Forelimb muscle (tissue), 1 donor: ENCODE measurements around the gene LGALS8. TPM values are rescaled to one million over a fixed set of nuclear protein-coding genes. Genes with fewer than 3 reads are reported as not detected.

ENCODE experiments used
- DNase-seq: peaks from one replicate; pipeline ENCODE4 v3.0.0-alpha.2; 2013; ENCODE audit warnings: low read depth
- polyA plus RNA-seq: library from polyadenylated mRNA; unstranded; fragments of 120-200 nt; gene quantifications from one replicate; pipeline ENCODE4 v1.2.1, GENCODE V29; 2013; ENCODE audit not compliant: insufficient read length

Gene LGALS8
- polyA plus RNA-seq, 1 donor, result 26.8 TPM

DNA sequence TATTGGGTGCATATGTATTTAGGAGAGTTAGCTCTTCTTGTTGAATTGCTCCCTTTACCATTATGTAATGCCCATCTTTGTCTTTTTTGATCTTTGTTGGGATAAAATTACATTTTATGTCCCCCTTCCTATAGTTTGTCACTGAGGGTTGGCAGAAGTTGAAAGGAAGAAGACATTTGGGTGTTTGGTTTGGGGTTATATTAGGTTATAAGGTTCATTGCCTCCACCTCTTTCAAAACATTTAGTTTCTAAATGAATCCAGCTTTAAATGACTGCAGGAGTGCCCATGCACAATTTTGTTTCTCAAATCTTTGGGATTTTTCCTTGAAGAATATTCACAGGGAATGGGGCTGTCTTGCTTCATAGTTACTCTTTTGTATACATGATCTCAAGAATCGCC lies 14.6 kb upstream of the LGALS8 start:
- DNase-seq, result no peak

DNA sequence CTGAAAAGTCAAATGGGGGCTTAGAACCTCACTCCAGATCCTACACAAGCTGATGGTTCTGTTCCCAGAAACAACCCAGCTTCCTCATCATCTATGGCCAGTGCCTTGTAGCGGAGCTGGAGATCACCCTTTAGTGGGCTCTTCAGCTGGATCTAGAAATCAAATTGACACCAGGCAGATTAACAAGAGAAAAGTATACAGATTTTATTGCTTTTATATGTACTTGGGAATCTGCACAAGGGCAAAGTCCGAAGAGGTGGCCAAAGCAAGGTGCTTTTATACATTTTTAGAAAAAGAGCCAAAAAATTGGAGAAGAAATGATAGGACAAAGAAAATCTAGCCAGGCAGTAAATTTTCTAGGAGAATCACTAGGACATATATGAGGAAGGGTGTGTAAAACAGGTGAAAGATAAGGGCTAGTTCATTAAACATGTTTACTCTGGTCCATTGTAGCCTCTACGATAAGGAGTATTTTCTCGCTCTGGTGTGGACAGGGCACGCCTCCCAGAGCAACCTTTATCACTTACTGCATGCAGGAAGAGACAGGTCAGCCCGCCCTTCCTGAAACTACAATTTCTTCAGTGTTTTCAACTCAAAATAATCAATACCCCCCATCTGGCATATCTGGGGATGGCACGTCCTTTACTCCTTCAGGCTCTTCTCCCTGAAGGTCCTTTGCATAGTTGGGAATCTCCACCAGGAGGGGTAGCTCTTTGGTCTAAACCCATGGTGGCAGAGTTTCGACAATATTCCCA lies 14.0 kb upstream of the LGALS8 start:
- no peak for DNase-seq

DNA sequence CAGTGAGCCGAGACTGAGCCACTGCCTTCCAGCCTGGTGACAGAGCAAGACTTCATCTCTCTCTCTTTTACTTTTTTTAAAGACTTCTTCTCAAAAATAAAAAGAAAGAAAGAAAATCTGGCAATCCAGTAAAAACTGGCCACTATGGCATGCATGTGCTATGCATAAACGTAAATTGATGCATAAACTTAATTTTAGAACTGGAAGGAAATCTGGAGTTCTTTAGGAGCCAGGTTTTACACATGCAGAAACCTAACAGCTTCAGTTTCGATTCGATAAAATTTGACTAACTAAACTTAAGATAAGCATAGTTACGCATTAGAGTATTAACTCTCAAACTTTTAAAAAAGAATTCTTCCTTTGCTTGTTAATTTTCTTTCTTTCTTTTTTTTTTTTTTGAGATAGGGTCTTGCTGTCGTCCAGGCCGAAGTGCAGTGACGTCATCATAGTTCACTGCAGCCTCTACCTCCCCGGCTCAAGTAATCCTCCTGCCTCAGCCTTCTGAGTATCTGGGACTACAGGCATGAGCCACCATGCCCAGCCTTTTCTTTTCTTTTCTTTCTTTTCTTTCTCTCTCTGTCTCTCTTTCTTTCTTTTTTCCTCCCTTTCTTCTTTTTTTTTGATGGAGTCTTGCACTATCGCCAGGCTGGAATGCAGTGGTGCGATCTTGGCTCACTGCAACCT lies 11.9 kb upstream of the LGALS8 start:
- DNase-seq, result no peak

DNA sequence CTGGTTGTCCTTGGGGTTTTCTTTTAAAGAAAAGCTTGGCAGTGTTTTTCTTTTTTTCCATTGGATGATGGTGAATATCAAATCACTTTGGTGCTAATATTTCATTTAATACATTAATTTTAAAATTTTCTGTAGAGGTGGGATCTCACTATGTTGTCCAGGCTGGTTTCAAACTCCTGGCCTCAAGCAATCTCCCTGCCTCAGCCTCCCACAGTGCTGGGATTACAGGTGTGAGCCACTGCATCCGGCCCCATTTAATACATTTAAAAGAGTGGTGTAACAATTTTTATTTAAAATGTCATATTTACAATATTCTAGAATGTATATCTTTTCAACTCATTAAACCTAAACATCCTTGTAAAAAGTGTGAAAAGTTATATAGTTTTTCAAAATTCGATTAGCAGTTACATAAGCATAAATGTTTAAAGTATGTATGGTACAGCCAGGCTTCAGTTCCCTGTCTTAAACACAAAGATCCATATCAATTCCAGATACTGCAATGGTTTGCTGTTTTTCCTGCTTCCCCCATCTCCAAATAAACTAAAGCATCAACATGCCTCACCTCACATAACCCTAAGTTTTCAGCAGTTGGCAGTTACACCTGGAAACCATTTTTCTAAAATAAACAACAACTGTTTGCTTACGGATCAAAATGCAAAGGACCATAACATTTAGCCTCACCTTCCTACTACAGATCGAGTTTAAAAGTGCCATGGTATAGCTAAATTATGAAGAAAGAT lies 8.9 kb upstream of the LGALS8 start:
- no peak for DNase-seq

DNA sequence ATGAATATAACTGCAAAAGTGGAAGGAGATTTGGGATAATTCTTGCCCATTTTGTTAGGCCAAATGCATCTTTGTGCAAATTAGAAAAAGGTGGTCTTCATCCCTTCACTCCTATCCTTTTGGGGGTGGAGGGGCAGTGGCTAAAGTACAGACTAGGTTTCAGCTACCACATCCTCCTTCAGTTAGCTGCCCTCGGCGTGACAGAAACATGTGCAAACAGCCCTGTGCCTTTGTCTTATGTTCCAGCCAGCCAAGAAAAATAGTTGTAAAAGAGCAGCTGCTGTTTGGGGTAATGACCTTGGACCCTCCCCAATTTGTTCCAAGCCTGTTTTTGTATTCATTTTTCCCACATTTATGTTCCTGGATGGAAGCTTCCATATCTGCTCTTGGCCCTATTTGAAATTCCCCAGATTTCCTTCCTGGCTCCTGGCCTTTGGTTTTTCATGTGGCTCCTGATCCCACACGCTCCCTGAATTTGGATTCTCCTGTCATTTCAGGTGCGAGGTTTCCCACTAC lies 8.3 kb upstream of the LGALS8 start:
- DNase-seq, result no peak

DNA sequence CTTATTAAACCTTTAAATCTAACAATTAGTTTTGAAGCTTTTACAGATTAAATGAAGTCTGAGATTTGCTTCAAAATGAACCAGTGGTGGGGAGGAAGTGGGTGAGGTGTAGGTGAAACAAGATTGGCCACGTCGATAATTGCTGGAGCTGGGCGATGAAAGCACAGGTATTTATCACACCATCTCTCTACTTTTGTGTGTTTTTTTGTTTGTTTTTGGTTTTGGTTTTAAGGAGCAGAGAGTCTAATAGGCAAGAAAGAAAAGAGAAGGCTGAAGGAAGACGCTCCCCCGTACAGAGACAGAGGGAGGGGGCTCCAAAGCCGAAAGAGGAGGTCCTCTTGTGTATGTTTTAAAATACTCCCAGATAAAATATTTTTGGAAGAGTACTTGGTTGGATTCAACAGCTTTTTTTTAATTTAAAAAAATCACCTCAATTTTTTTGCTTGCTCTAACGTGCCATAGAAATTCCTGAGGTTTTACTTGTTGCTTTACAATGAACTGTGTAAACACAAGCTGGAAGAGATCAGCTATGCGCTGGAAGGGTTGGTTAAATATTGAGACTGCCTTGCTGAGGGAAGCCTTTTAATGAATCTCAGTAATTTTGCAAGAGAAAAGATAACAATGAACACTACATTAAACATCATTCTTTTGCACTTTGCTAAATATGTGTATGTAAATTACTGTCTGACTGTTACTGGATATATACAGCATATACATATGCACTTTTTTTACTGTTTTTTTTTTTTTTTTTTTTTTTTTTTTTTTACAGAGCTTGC lies 6.7 kb upstream of the LGALS8 start:
- DNase-seq, result no peak

DNA sequence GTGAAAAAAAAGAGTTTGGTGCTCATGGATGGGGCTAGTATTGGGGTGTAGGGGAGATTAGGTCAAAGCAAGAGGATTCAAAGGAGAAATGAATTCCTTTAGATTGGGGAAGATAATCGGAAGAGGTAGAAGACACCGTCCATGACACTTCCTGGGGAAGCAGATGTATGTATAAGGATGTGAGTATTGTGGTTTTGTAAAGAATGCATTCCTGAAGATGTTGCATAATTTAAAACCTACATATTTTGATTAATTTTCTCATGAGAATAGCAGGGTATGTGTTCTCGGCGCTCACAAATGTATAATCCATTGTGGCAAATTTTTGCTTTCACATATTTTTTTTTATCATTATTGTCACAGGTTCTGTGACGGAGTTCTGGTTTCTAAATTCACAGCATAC lies 5.5 kb upstream of the LGALS8 start:
- DNase-seq, result no peak

DNA sequence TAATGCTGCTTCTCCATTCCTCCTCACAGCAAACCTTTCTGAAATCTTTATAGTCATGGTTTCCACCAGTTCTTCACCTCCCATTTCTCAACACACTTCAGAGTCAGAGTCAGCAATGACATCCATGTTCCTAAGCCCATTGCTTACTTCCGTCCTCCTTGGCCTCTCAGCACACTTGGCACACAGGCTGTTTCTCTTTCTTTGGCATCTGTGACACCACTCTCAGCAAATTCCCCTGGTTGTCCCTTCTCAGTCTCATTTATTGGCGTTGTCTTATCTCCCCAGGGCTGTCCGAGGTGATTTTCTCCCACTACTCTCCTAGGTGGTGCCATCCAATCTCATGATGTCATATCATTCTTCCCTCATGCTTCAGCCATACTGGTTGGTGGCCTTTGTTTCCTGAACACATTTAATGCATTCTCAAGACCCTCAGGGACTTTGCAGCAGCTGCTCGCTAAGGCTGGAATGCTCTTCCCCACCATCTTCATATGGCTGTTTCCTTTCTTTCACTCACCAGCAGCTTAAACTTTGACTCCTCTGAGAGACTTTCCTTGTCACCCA lies 3.3 kb upstream of the LGALS8 start:
- DNase-seq, result no peak

DNA sequence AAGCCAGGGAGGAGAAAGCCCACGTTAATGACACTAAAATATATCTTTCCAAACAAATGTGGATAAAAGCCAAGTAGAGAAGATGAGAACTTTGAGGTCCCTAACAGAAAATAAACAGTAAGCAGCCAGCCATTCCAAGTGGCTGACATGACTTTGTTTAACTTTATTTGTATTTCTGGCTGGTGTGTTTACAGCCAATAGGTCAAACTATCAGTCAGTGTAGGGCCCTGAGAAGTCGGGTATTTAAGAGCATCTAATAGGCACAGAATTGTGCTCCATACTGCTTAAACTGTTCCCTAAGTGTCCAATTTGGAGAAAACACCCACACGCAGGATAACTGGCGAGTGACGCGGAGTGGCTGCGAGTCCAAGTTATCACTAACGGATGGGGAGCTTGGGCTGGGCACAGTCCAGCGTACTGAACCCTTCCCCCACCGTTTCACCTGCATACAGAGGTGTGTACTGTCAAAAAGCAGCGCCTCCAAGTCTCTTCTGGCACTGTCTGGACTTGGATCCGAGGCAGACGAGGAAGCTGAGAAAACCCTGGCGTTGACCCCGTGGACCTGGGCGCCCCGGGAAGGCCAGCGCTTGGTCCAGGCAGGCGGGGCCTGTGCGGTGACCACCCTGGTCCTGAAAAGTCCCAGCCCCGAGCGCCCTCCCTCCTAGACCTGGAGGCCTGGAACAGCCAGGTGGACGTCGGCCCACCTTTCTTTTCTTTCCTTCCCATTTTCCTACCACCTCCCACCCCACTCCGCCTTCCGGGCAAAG lies 662 bp upstream of the LGALS8 start:
- no peak for DNase-seq

DNA sequence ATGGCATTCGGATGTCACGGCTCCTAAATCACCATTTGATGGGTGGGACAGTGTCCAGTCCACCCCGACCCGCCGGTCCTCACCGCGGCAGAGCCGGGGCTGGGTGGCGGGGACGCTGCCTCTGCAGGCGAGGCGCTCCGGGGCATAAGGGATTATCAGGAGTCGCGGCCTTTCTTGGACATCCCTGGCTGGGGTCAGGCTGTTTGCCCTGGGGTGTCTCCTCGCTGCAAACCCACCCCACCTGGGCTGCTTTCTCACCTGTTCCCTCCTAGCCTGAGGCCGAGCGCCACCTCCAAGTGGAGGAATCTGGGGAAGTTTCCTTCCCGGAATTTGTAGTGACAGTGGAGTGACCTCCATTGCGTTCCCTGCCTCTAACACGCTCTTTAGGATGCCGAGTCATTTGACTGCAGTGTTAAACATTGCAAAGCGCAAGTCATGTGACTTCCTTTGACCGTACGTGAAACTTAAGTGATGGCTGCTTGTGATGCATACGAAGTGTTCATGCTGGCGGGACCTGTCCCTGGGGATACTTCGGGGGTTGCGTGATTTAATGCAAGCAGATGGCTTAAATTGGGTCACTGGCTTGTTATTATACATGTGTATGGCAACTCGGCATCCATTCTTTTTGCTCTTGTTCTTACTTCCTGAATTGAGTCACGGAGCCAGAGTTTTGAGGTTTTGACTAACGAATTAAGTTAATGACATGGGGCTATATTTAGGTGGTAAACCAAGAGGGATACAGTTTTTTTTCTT lies 536 bp downstream of the LGALS8 start:
- peak; percentile 65 for DNase-seq

DNA sequence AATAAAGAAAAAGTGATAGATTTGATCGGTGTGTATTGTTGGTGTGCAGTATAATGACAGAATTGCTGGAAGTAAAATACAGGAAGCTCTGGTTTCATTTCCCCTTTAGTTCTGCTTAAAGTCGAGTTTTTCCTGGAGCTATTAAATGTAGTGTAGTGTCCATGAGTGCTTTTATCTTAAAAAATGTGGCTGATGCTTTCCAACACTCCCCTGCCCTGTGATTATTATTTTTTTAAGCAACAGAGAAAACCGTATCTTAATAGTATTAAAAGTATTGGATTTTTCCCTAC lies 1.1 kb downstream of the LGALS8 start:
- DNase-seq, result no peak

DNA sequence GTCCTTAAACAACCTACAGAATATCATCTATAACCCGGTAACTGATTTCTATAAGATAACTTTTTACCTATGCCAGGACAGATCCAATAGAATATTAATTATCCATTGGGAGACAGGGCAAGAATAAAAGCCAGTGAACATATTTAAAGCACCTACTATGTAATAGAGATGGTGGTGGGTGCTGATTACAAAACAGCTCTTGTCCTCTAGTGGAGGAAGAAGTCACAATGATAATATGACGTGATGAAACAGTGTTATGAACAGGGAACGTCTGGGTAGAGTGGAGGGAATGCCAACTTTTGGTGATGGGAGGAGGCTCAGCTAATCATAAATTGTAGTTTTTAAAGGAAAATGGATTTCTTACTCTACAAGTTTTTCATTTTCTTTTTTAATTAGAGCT lies 2.3 kb downstream of the LGALS8 start:
- DNase-seq, result no peak

DNA sequence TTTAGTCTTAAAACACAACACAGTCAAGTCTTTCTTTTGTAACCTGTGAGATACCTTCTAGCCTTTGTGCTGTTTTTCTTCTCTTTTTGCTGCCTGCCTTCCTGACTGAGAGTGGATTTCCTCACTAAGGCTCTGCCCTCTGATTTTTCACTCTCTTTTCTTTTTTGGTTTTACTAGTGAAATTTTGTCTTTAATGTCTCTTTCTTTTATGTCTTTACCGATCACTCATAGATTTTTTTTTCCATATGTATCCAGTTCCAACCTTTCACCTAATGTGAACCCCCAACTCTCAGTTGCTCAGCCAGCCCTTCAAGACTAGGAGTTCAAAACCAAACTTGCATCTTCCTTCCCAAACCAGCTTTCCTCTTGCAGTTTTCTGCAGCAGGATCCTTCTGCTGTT lies 6.5 kb downstream of the LGALS8 start:
- no peak for DNase-seq

DNA sequence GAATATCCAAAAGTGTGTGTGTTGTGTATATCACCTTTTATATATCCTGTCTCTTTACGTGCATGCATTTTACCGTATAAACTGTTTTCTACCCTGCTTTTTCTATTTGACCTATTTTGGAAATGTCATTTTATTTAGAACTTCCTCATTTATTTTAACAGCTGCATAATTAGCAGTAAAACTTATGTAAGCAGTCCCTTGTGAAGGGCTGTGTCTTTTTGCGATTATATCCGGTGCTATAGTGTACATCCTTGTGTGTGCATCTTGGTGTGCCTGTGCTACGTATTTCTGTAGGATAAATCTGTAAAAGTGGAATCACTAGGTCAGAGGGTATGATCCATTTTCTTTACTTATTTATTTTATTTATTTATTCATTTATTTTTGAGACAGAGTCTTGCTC lies 7.2 kb downstream of the LGALS8 start:
- no peak for DNase-seq

DNA sequence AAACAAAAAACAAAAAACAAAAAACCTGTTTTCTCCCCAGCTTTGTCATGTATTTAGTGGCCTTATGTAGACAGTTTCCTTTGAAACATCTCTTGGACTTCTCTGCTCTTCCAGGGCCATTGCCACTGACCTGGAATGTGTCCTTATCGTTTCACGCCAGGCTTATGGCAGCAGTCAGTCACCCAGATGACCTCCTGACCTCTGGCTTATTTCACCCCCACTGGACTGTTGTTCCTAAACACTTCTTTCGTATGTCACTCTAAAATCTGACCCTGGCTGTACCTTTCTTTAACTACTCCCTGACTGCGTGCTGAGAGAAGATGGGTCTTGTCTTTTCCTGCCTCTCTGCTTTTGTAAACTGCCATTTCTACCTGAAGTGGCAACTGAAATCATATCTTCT lies 9.1 kb downstream of the LGALS8 start:
- no peak for DNase-seq

DNA sequence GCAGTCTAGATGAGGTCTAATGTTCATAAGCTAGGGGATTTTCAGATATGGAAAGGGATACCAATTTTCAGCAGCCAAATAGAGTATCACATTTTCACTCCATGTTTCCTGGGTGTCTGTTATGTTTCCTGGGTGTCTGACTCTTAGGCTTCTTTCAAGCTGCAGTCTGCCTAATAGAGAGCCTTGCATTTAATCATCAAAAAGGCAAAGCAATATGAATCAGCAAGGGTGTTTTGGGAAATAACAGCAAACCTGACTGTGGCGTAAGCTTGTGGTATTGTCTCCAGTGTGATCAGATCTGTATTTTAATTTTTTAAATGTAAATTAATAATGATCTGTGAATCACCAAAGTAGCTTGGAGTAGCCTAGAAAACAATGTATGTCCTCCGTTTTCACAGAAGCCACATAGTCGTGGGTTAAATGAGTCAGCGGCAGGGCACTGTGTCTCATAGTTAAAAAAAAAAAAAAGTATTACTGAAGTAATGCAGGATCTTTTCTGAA lies 10.4 kb downstream of the LGALS8 start:
- no peak for DNase-seq

DNA sequence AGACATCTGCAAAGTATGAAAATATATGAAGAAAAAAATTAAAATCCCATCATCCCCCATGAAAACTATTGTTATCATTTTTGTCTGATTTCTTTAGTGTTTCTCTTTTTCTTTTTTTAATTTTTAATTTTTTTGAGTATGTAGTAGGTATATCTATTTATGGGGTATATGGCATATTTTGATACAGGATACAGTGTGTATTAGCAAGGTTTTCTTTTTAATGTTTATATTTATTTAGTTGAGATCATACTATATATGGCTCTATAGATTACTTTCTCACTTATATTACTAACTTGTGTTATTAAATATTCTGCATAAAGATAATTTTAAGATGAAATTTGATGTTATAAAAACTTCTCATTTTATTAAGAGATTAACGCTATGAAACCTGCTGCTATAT lies 11.4 kb downstream of the LGALS8 start:
- no peak for DNase-seq

DNA sequence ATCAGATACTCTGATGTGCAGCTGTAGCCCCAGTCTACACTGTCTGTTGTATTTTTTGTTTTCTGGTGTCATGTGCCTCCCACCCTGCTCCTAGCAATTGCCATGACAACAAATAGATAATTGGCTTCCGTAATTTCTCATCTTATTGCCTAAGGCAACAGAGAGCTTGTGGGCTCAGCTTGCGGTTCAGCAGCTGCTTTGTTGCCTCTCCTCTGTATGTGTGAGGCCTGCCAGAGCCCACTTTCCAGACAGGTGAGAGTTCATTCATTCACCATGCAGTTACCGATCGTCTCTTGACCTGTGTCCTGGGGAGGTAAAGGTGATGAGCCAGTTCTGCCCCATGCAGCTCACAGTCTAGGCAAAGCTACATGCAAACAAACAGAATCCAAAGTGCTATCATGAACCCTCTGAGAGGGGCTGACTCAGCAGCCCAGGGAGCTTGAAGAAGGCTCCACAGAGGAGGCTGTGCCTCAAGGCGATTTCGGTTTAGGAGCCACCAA lies 11.9 kb downstream of the LGALS8 start:
- DNase-seq, result no peak

DNA sequence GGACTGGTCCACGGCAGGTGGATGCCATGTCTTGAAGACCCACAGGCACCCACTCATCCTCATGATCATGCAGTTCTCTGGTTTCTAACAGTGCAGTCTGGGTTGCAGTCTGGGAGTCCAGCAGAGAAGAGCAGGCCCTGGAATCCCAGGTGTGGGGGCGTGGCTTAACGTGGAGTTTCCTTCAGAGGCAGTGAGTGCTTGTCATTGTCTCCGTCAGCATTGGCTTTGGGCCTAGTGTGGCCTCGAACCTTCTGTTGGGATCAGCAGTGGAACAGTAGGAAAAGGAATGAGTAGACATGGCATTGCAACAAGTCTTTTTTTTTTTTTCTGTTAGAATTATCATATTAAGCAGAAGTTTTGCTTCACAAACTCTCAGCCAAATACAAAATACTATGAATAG lies 12.8 kb downstream of the LGALS8 start:
- no peak for DNase-seq
